Body of pancreas (tissue), 4 donors: ENCODE results near the gene CAMK1G.

Experiments
- CTCF ChIP-seq, 7 experiments: fragments of 450-650 bp in 4 of 7; fragments of 200-600 bp in 3 of 7; sonication (generic) in 3 of 7; IDR thresholded peaks; one replicate each; pipeline ENCODE4 v1.5.1; 2016 to 2019; ENCODE audit warnings: antibody characterized with exemption in 7 of 7
- POLR2A ChIP-seq, 3 donors: fragments of 450-650 bp; IDR thresholded peaks; one replicate each; pipeline ENCODE4 v1.6.1; 2016; ENCODE audit warnings: antibody characterized with exemption in 3 of 3, mild to moderate bottlenecking in 2 of 3

DNA sequence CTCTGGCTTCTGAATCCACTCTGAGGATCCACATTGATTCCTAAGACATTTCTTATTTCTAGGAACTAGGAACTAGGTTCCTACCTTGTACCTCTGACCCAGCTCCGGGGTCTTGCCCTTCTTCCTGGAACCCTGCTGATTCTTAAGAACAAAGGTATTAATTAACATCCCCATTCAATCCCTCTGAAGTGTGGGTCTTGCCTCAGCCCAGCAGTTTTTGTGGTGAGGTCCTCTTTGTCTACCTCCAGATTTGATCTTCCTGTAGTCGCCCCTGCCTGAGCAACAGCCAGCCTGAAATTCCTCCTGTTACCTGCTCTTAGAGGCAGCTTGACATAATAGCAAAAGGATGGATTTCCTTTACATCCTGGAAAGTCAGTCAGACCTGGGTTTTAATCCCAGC is 46.7 kb upstream of the CAMK1G start:
- TF ChIP-seq CTCF (IDR thresholded peaks at IDR 0.05), result no peak
- no peak for TF ChIP-seq POLR2A (IDR thresholded peaks at IDR 0.05)
